ENCODE measurements around the gene TMEM150B.

TMEM150B gene

GRCh38 chr19:55345101-55345817 lies 20.1 kb upstream of the TMEM150B start:
- H3K4me3 ChIP-seq (ENCODE audit: low read depth, low read length) = no peak overlapping the region
- no peak for TF ChIP-seq CTCF (IDR thresholded peaks at IDR 0.05; ENCODE audit: low read depth, low read length)
- no peak for DNase-seq (ENCODE audit: low read depth, low spot score)
- in situ Hi-C loops (cut with HindIII; ENCODE audit: low sequenced_read_pairs) = no loop called here

- H3K4me3 ChIP-seq (ENCODE audit: low read depth, low read length) = no peak overlapping the region
- no peak for TF ChIP-seq CTCF (IDR thresholded peaks at IDR 0.05; ENCODE audit: low read depth, low read length)
- in situ Hi-C loops (cut with HindIII; ENCODE audit: low sequenced_read_pairs) = no loop called here
- DNase-seq (ENCODE audit: low read depth, low spot score) = peak; percentile 29
Measured at GRCh38 chr19:55344444-55344843, 19.3 kb upstream of the TMEM150B start.

- DNase-seq (ENCODE audit: low read depth, low spot score) = no peak
- H3K4me3 ChIP-seq (ENCODE audit: low read depth, low read length) = peak overlapping the region; percentile 7
- no peak for TF ChIP-seq CTCF (IDR thresholded peaks at IDR 0.05; ENCODE audit: low read depth, low read length)
- in situ Hi-C loops (cut with HindIII; ENCODE audit: low sequenced_read_pairs) = no loop called here
Measured at GRCh38 chr19:55341595-55342531, 16.7 kb upstream of the TMEM150B start.

- DNase-seq (ENCODE audit: low read depth, low spot score) = peak; percentile 41
- peak overlapping the region; percentile 73 for H3K4me3 ChIP-seq (ENCODE audit: low read depth, low read length)
- in situ Hi-C loops (cut with HindIII; ENCODE audit: low sequenced_read_pairs) = no loop called here
- no peak for TF ChIP-seq CTCF (IDR thresholded peaks at IDR 0.05; ENCODE audit: low read depth, low read length)
Measured at GRCh38 chr19:55341171-55341588, 16.0 kb upstream of the TMEM150B start.

- no peak for DNase-seq (ENCODE audit: low read depth, low spot score)
- peak; percentile 36 for TF ChIP-seq CTCF (IDR thresholded peaks at IDR 0.05; ENCODE audit: low read depth, low read length)
- in situ Hi-C loops (cut with HindIII; ENCODE audit: low sequenced_read_pairs) = no loop called here
- peak overlapping the region; percentile 73 for H3K4me3 ChIP-seq (ENCODE audit: low read depth, low read length)
Measured at GRCh38 chr19:55340784-55341147, 15.6 kb upstream of the TMEM150B start.

- H3K4me3 ChIP-seq (ENCODE audit: low read depth, low read length) = peak overlapping the region; percentile 73
- in situ Hi-C loops (cut with HindIII; ENCODE audit: low sequenced_read_pairs) = no loop called here
- no peak for TF ChIP-seq CTCF (IDR thresholded peaks at IDR 0.05; ENCODE audit: low read depth, low read length)
- DNase-seq (ENCODE audit: low read depth, low spot score) = no peak
Measured at GRCh38 chr19:55339889-55340783, 15.0 kb upstream of the TMEM150B start.

All from astrocyte of the spinal cord (primary cell).